ENCODE measurements around the gene GH1.
A peak's percentile ranks its signal among the peaks of the same experiment; 100 is the strongest.

The GH1 gene

DNA sequence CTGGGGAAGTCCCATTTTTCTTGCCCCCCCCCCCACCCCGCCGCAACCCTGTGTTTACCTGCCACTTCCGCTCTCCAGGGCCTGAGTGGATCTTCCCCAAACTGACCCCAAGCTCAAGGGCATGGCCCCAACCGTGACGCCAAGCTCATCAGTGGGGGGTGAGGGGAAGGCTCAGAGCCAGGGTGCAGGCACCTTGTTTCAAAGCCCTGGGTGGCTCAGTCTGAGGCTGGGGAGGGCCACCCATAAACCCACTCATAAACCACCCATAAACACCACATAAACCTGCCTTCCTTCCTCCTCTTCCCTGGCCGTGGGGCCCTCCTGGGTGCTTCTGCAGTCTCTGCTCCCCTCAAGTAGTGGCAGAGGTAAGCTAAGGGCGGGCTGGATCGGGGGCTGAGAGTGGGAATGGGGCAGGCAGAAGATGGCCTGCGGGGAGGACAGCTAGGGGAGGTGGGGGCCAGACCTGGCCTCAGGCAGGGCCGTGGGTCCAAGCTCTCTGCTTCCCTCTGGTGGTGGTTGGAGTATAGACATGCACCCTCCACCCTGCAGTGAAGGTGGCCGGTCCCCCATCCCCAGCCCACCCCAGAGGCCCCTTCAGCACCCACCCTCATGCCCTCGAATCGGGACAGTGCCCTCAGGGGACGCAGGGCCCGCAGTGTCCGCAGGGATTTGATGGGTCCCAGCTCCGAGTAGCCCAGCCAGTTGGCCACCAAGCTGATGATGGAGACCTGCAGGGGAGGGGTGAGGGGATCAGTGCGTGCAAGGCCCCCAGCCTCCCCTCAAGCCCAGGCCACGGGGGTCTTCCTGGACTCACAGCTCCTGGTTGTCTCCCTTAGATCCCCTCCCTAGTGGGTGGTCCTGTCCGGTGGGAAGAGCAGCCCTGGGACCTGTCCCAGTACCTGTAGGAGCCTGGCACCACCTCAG, 28.1 kb upstream of the GH1 start:
- no peak overlapping the region for H3K27ac ChIP-seq
- no peaks in the 10 kb centered on the region for H3K36me3 ChIP-seq
- peak; percentile 51 to 55 for TF ChIP-seq CTCF (IDR thresholded peaks at IDR 0.05)
- peaks cover 0 to 2% (median 0%) of the 10 kb centered on the region in 4 donors for H3K4me1 ChIP-seq
- intact Hi-C loops (cut with DNase I; ENCODE audit: low total_unique reads) = no loop called here
- H3K4me3 ChIP-seq = no peak overlapping the region
- H3K27me3 ChIP-seq = peaks cover 0 to 46% of the 10 kb centered on the region in 2 donors
- no peak for DNase-seq
- H3K9me3 ChIP-seq = no peaks in the 10 kb centered on the region

GRCh38 chr17:63945784-63946439, 27.3 kb upstream of the GH1 start:
- Histone ChIP-seq H3K36me3 (no peaks in the 10 kb centered on the region), H3K4me3 (no peak overlapping the region), H3K27ac (no peak overlapping the region), H3K4me1 (peaks cover 0 to 2% (median 0%) of the 10 kb centered on the region in 4 donors), H3K9me3 (no peaks in the 10 kb centered on the region), H3K27me3 (peaks cover 0 to 41% of the 10 kb centered on the region in 2 donors)
- intact Hi-C loops (cut with DNase I; ENCODE audit: low total_unique reads) = no loop called here
- DNase-seq = no peak
- no peak for TF ChIP-seq CTCF (IDR thresholded peaks at IDR 0.05)

DNA sequence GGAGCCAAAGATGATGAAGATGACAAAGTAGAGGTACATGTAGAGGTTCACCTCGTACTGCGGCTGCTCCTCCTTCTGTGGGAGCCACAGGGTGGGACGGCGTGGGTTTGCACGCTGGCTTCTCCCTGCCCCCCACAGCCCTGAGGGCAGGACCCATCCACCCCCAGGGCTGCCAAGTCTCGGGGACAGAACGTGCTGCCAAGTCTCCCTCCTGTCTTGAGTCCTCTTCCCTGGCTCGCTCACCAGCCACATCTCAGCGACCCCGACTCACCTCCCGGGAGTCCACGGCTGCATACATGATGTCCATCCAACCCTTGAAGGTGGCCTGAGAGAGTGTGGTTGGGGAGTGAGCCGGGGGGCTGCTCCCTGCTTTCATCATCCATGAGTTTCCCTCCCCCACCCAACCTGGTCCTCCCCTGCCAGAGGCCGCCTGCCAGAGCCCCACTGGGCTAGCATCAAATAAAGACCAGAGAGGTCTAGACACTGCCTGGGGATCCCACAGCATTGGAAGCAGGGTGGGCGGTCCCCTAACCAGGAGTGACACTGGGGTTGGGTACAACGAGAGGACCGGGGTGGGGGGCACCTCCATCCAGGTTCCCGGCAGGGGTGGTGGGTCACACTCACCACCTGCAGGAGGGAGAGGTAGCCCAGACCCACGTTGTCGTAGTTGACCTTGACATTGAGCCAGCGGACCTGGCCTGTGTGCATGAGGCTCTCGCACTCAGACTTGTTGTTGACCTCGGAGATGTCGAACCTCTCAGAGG, 26.3 kb upstream of the GH1 start:
- Histone ChIP-seq H3K36me3 (no peaks in the 10 kb centered on the region), H3K27ac (no peak overlapping the region), H3K27me3 (peaks cover 0 to 31% of the 10 kb centered on the region in 2 donors), H3K4me1 (peaks cover 0 to 2% (median 0%) of the 10 kb centered on the region in 4 donors), H3K4me3 (no peak overlapping the region), H3K9me3 (no peaks in the 10 kb centered on the region)
- no peak for TF ChIP-seq CTCF (IDR thresholded peaks at IDR 0.05)
- DNase-seq = no peak
- intact Hi-C loops (cut with DNase I; ENCODE audit: low total_unique reads) = no loop called here

DNA sequence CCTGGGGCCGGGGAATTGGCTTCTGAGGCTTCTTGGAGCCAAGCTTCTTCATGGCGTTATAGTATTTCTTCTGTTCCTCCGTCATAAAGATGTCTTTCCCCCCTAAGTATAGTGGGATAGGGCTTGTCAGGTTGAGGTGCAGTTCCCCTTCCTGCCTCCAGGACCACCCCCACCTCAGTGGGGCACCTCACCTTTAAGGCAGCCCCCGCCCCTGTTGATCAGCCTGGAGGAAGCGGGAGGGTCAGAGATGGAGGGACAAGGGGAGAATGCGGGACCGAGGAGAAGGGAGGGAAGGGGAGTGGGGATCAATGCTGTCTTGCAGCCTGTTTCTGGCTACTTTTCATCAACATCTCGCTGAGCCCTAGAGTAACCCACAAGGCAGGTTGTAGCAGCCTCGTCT, 25.1 kb upstream of the GH1 start:
- peaks cover 0 to 19% of the 10 kb centered on the region in 2 donors for H3K27me3 ChIP-seq
- H3K27ac ChIP-seq = no peak overlapping the region
- TF ChIP-seq CTCF (IDR thresholded peaks at IDR 0.05) = no peak
- H3K36me3 ChIP-seq = no peaks in the 10 kb centered on the region
- DNase-seq = no peak
- peaks cover 0 to 2% (median 0%) of the 10 kb centered on the region in 4 donors for H3K4me1 ChIP-seq
- H3K4me3 ChIP-seq = no peak overlapping the region
- intact Hi-C loops (cut with DNase I; ENCODE audit: low total_unique reads) = no loop called here
- no peaks in the 10 kb centered on the region for H3K9me3 ChIP-seq

DNA sequence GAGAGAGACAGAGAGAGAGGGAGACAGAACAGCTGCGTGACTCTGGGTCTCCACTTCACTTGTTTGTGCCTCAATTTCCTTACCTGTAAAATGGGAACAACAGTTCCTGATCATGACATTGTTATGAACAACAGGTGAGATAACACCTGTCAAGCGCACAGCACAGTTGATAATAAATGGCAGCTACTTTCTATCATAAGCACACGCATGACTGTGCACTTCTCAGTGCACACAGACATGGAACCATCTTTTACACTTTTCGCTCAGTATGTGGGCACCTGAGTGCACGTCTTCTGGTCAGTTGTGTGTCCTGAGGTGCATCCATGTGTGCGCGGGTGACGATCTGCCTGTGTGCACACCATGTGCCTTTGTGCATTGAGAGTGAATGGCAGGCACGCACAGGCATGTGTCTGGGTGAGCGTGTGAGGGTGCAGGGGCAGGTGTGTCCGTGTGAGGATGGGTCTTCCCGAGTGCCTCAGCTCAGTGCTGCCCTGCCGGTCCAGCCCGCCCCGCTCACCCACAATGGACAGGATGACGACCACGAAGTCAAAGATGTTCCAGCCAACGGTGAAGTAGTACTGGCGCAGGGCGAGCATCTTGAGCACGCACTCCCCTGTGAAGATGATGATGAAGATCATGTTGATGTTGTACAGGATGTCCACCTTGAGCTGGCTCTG, 23.8 kb upstream of the GH1 start:
- TF ChIP-seq CTCF (IDR thresholded peaks at IDR 0.05) = no peak
- Histone ChIP-seq H3K9me3 (no peaks in the 10 kb centered on the region), H3K4me1 (peaks cover 0 to 2% (median 0%) of the 10 kb centered on the region in 4 donors), H3K27ac (no peak overlapping the region), H3K27me3 (peaks cover 0 to 13% of the 10 kb centered on the region in 2 donors), H3K4me3 (no peak overlapping the region), H3K36me3 (no peaks in the 10 kb centered on the region)
- no peak for DNase-seq
- intact Hi-C loops (cut with DNase I; ENCODE audit: low total_unique reads) = no loop called here
